Measurements from ENCODE around the gene DCLK1.

DNA sequence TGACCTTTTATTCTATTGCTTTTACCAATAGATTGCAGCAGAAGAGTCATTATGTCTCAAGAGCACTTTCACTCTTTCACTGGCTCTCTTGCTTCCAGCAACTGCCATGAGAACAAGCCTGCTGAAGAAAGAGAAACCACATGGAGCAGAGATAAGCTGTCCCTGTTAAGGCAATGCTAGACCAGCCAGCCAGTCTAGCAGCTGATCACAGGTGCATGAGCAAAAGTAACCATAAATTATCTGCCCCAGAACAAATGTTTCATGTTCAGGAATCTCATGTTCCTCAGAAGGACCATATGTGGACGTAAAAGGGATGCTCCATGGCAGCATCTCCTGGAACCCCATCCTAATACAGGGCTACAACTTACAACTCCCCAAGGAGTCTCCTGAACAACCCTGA lies 20.4 kb upstream of the DCLK1 start:
- TF ChIP-seq, protein P1, sequence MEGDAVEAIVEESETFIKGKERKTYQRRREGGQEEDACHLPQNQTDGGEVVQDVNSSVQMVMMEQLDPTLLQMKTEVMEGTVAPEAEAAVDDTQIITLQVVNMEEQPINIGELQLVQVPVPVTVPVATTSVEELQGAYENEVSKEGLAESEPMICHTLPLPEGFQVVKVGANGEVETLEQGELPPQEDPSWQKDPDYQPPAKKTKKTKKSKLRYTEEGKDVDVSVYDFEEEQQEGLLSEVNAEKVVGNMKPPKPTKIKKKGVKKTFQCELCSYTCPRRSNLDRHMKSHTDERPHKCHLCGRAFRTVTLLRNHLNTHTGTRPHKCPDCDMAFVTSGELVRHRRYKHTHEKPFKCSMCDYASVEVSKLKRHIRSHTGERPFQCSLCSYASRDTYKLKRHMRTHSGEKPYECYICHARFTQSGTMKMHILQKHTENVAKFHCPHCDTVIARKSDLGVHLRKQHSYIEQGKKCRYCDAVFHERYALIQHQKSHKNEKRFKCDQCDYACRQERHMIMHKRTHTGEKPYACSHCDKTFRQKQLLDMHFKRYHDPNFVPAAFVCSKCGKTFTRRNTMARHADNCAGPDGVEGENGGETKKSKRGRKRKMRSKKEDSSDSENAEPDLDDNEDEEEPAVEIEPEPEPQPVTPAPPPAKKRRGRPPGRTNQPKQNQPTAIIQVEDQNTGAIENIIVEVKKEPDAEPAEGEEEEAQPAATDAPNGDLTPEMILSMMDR (IDR thresholded peaks at IDR 0.05), result no peak
- TF ChIP-seq POLR2A (IDR thresholded peaks at IDR 0.05), result no peak

All from uterus (tissue), 2 donors.